ENCODE measurements around the gene FHIT.
"Not testable (repeated sequence)": the region's sequence is repeated elsewhere in the genome, so short reads cannot be mapped to it uniquely, and the experiment has no call there.

FHIT gene

DNA sequence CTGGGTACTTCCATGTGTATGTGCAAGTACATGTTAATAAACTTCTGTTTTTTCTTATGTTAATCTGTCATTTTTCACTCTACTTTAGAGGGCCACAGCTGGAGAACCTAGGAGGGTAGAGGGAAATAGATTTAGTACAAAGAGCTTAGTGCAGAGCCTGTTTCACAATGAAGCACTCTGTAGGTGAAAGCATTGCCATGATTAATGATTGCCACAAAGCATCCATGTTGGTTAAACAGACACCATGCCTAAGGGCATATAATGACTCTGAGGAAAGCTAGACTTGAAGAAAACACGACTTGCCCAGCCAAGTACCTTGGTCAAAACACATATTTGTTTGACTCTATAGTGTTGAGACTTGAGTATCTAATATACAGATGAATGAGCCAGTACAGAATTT is 338.4 kb downstream of the FHIT start:
- peak; percentile 67 for DNase-seq

DNA sequence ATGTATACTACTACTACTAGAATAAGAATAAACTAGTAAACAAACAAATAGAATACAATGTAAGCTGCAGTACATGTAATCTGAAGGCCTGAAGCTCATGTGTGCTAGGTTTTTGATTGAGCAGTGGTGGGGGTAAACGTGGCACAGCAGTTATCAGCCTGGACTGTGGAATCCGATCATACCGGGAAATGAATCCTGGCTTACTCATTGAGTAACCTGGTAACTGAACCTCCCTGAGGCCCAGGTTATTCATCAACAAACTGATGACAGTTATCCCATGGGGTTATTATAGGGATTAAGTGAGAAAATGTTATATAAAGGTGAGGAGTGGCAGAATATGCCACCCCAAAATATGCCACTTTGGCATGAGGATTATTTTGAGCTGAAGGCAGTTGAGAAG is 339.1 kb downstream of the FHIT start:
- DNase-seq, result no peak

DNA sequence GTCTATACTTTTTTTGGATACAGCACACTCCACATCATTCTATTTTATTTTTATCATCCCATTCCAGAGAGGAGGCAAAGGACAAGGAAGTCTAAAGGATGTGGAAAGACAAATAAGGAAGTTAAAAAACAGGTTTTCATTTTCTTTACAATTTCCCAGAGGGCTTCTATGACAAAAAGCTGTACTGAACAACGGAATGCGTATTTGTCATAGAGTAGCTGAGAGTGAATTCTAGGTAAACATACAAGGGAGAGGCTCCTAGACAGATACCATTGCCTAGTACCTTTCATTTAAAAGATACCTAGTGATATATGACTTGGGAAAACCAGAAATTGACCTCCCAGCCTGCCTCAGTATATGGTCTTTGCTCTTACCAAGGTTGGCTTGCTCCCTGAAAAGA is 341.7 kb downstream of the FHIT start:
- DNase-seq, result no peak

GRCh38 chr3:60906283-60906682 is 345.0 kb downstream of the FHIT start:
- DNase-seq, result no peak

GRCh38 chr3:60898321-60898720 is 352.9 kb downstream of the FHIT start:
- DNase-seq, result no peak

DNA sequence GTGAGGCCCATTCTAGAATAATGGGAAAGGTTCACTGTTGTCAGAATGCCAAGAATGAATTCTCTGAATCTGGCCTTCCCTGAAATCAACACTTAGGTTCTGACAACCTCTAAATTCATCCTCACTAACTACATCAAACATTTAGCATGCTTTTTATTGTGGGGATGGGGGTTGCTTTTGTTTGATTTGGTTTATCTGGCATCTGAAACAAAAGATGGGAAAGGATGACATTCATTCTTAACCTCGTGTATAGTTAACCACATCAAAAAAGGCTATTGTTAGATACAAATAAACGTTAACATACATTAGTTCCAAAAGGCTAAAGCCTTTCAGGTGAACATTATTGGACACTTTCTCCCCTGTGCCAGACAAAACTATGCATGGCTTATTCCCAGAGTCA is 357.3 kb downstream of the FHIT start:
- DNase-seq, result peak; percentile 48

GRCh38 chr3:60890226-60890625 is 361.0 kb downstream of the FHIT start:
- DNase-seq, result peak; percentile 9

GRCh38 chr3:60888952-60889351 is 362.3 kb downstream of the FHIT start:
- not testable (repeated sequence) for DNase-seq

- no peak for DNase-seq
Observed at GRCh38 chr3:60887574-60887973, 363.7 kb downstream of the FHIT start.

GRCh38 chr3:60886518-60886917 is 364.7 kb downstream of the FHIT start:
- DNase-seq, result no peak

DNA sequence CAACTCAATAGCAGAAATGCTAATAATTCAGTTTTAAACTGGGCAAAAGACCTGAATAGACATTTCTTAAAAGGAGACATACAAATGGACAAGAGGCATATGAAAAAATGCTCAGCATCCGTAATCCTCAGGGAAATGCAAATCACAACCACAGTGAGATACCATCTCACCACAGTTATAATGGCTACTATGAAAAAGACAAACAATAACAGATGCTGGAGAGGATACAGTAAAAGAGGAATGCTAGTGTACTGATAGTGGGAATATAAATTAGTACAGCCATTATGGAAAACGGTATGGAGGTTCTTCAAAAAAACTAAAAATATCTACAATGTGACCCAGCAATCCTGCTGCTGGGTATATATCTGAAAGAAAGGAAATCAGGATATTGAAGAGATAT is 367.2 kb downstream of the FHIT start:
- no peak for DNase-seq

DNA sequence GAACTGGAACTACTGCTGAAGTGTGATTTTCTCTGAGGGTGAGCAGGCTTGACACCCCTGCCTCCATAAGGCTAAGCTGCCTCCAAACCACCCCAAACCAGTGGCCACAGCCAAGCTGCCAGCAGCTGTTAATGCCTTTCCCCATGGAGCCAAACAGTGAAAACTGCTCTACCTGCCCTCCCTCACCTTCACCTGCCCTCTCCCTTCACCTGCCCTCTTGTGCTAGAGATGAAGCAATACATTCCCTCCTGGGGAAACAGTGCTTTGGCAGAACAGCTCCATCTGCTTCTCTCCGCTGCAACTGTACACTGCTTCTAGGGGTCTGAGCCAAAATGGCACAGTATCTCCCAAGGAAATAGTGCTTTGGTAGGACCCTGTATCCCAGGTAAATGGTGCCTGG is 374.1 kb downstream of the FHIT start:
- peak; percentile 49 for DNase-seq

DNA sequence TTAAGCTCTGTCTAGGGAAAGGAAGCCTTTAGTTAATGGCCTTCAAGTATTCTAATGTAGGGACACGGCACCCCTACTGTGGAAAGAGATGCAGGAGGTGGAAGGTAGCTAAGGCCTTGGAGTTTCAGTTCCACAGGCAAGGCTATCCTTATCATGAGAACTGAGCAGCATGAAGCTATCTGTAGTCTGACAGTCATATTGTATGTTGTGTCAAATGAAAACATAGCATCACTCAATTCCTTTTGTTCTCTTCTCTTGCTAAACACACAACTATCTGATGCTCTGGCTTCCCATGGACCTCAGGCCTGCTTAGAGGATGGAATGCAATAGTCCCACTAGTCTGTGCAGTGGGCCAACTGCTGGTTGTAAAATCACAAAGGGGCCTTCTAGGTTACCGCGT is 380.9 kb downstream of the FHIT start:
- no peak for DNase-seq

DNA sequence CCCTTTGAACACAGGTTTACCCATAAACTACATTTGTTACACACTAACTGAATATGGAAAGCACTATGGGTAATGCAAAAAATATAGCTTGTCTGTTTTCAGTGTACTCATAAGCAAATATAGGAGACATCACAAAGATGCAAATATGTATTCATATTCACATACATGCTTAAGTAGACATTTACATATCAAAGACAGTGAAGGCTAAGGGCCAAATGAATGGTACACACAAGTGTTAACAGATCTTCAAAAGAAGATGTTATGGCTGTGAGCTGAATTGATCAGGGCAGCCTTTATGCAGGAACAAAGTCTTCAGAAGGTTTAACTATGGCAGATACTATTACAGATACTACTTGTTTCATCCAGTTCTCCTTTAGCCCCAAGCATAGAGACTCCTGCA is 384.1 kb downstream of the FHIT start:
- no peak for DNase-seq

- DNase-seq, result no peak
Observed at GRCh38 chr3:60856257-60857046, 394.8 kb downstream of the FHIT start.

- no peak for DNase-seq
Observed at GRCh38 chr3:60855250-60855649, 396.0 kb downstream of the FHIT start.

- no peak for DNase-seq
Observed at GRCh38 chr3:60854791-60855190, 396.5 kb downstream of the FHIT start.

- DNase-seq, result no peak
Observed at GRCh38 chr3:60847791-60848190, 403.5 kb downstream of the FHIT start.

DNA sequence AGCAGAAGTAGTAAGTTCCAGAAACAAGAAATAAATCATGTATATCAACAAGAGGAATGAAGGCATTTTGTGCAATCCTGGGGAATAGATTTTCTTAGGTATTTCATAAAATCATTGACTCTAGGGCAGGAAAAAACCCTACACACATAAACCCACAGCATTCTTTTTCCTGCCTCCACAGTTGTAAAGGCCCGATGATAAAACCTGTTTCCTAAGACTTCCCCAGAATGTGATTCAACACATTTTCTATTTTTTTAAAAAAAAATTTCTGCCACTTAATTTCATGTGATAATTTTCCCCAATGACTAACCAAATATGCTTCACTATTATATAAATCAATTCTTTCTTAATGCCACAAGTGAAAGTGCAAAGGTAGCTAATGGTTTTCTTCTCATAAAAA is 407.0 kb downstream of the FHIT start:
- no peak for DNase-seq

- DNase-seq, result no peak
Observed at GRCh38 chr3:60841355-60841754, 409.9 kb downstream of the FHIT start.

- DNase-seq, result peak; percentile 29
Observed at GRCh38 chr3:60839246-60839645, 412.0 kb downstream of the FHIT start.

DNA sequence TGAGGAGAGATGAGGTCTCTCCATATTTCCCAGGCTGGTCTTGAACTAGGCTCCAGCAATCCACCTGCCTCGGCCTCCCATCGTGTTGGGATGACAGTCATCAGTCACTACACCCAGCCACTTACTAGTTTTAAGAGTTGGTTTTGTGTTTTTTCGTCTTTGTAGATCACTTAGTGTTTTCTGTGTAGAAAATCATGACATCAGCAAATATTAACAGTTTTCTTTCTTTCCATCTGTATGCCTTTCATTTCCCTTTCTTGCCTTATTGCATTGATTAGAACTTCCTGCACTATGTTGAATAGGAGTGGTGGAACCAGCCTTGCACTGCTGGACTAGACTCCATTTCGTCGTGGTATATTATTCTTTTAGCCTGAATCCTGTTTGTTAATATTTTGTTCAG is 415.5 kb downstream of the FHIT start:
- DNase-seq, result no peak

DNA sequence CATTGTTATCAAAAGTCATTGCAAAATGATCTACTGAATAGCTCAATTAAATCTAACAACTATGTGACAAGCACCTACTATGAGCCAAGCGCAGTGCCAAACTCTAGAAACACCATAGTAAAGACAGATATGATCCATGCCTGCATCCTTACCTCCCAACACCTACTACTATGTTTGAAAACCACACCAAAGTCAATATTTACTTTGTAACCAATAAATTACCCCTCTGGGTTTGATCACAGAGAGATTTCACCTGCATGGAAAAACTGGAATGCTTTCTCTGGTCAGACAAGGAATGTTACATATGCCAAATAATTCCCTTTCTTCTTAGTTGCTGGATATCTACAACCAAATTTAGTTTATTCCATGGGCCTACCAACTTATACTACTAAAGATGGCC is 422.2 kb downstream of the FHIT start:
- DNase-seq, result peak; percentile 57

- no peak for DNase-seq
Observed at GRCh38 chr3:60827666-60828065, 423.6 kb downstream of the FHIT start.

DNA sequence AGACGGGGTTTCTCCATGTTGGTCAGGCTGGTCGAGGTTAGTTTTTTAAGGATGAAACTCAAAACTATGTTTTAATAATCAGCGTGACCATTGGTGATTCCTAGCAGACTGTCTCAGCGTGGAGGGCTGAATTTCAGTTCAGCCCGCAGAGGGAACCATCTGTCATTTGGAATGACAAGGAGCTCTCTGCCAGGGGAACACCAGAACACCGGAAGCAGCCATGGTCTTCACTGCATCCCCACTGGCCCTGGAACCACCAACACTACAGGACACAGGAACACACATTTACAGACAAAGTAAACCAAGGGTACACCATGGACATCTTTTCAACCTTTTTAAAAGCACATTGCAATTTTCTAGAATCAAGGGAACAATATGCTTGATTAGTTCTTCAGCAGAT is 424.7 kb downstream of the FHIT start:
- DNase-seq, result no peak
